HG03064 (cell line): Measurements from ENCODE around the gene PLSCR1.
A peak's percentile ranks its signal among the peaks of the same experiment; 100 is the strongest.
"Not testable (repeated sequence)": the region's sequence is repeated elsewhere in the genome, so short reads cannot be mapped to it uniquely, and the experiment has no call there.

Experiments used
- ATAC-seq: cut with Tn5 transposase; IDR thresholded peaks from one replicate; pipeline ENCODE4 v1.9.1; 2021; ENCODE audit warnings: low read depth; ENCODE audit not compliant: unreplicated experiment

PLSCR1 gene

DNA sequence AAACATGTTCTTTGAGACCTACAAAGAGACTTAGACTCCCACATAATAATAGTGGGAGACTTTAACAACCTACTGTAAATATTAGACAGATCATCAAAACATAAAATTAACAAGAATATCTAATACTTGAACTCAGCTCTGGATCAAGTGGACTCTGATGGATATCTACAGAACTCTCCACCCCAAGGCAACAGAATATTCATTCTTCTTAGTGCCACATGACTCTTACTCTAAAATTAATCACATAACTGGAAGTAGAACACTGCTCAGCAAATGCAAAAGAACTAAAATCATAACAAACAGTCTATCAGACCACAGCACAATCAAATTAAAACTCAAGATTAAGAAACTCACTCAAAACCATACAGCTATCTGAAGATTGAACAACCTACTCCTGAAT lies 59.1 kb downstream of the PLSCR1 start:
- no peak for ATAC-seq

DNA sequence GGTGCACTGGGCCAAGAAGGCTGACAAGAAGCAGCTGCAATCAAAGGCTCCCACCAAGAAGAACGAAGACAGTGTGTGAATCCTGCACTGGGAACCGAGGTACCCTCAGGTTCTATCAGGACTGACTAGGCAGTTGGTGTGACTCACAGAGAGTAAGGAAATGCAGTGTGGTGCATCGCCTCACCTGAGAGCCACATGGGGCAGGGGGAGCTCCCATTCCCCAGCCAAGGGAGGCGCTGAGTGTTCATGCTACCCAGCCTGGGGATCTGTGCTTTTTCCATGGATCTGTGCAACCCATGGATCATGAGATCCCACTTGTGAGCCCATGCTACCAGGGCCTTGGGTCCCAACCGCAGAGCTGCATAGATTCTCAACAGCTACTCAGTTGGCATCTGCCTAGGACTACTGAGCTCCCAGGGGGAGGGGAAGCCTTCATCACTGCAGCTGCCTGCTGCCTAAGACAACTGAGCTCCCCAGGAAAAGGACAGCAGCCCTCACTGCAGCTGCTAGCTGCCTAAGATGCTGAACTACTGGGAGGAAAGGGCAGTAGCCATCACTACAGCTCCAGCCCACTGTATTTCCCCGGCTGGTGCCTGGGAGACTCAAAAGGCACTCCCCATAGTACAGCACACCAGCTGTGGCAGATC lies 68.2 kb downstream of the PLSCR1 start:
- no peak for ATAC-seq

- ATAC-seq = not testable (repeated sequence)
These were observed 69.4 kb downstream of the PLSCR1 start for GRCh38 chr3:146474976-146475375.

DNA sequence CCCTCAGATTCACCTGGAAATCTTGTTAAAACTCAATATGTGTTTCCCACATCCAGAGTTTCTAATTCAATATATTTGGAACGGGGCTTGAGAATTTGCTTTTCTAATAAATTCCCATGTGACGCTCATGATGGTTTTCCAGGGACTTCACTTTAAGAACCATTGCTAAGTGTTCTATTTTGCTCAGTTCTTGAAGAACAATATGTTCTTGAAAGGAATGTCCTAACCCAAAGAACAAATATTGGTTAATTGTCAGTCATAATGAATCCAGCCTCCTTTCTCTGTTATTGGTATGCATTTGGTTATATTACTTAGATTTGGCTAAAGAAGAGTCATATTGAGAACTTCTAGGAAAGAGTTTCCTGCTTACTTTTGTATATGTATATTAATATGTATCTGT lies 70.7 kb downstream of the PLSCR1 start:
- no peak for ATAC-seq

DNA sequence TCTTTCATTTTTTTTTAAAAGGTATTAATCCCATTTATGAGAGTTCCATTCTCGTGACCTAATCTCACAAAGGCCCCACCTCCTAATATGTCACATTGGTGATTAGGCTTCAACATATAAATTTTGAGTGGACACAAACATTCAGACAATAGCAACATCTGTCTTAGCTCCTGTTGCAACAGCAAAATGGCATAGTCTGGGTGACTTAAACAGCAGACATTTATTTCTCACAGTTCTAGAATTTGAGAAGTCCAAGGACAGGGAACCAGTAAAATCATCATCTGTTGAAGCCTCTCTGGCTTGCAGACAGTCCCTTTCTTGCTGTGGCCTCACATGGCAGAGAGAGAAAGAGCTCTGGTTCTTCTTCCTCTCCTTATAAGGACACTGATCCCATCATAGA lies 71.8 kb downstream of the PLSCR1 start:
- ATAC-seq = no peak

GRCh38 chr3:146471012-146471411 lies 73.4 kb downstream of the PLSCR1 start:
- no peak for ATAC-seq

GRCh38 chr3:146470425-146470990 lies 73.9 kb downstream of the PLSCR1 start:
- no peak for ATAC-seq

- peak; percentile 93 for ATAC-seq
These were observed 75.0 kb downstream of the PLSCR1 start, which contains the start of gene PLSCR2 for GRCh38 chr3:146469150-146470017. Gene PLSCR2 (minus strand): TSS chr3:146469561. CDS start chr3:146459904, 9,657 bp downstream.

GRCh38 chr3:146468671-146469149 lies 75.7 kb downstream of the PLSCR1 start:
- ATAC-seq = no peak

- ATAC-seq = no peak
These were observed 76.2 kb downstream of the PLSCR1 start for GRCh38 chr3:146468234-146468633.

DNA sequence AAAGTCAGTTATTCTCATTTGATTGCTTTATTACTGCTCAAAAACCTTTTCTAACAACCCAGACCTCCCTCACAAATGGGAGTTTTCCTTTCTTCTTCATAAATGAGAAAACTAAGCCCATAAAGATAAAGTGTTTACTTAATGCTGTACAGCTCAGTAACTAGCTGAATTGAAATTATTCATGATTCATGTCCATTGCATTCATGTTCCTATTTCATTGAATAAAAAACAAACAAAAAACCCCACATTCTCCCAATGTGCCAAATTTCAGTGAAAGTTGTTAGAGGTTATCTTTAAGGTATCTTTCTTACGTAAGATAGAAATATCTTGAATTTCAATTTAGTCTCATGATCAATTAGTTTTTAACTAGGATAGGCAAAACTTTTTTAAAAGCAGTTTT lies 77.8 kb downstream of the PLSCR1 start:
- no peak for ATAC-seq

DNA sequence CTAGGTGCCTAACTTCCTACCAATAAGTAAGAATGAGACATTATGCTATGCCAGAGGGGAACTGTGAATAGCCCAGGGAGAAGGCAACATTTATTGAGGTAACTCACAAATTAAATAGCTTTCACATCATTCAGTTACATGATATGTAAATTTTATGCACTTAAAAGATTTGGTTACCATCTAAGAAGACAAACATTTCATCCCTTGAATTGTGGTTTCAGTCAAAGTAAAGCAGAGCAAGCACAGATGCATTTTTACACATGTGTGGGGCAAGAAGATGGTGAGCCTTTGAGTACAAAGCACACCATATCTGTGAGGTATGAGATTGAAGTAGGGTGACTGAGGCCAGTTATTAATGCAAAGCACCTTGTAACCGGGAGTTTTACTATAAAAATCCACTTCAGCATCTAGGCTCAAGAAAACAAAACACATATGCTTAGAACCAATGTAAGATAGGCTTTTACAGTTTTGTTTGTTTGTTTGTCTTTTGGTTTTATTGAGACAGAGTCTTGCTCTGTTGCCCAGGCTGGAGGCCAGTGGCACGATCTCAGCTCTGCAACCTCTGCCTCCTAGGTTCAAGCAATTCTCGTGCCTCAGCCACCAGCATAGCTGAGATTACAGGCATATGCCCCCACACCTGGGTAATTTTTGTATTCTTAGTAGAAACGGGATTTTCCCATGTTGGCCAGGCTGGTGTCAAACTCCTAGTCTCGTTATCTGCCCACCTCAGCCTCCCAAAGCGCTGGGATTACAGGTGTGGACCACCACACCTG lies 78.5 kb downstream of the PLSCR1 start:
- no peak for ATAC-seq
